ENCODE measurements around the gene R3HDM4. TPM values are rescaled to one million over a fixed set of nuclear protein-coding genes. Genes with fewer than 3 reads are reported as not detected.
A peak's percentile ranks its signal among the peaks of the same experiment; 100 is the strongest.
"Not testable (repeated sequence)": the region's sequence is repeated elsewhere in the genome, so short reads cannot be mapped to it uniquely, and the experiment has no call there.

R3HDM4 gene
- total RNA-seq (10 to 100 TPM; 60.7 to 65.2 TPM), polyA plus RNA-seq (197 TPM)

GRCh38 chr19:913080-913748, at the start of gene R3HDM4:
R3HDM4 (minus strand) TSS chr19:913219; CDS start chr19:913157, 62 bp downstream.
- Mint-ChIP-seq H3K36me3 (peaks cover 4 to 12% (median 7%) of the 10 kb centered on the region in 3 donors), H3K27me3 (peaks cover 2 to 9% of the 10 kb centered on the region in 2 donors), H3K4me3 (peak within 1 kb of the TSS; percentile 80 to 93 (median 86)), H3K27ac (peak within 1 kb of the TSS; percentile 85 to 98 (median 90)), H3K9me3 (peaks cover 0 to 3% (median 0%) of the 10 kb centered on the region in 5 donors), H3K4me1 (peaks cover 23 to 39% (median 25%) of the 10 kb centered on the region in 3 donors)
- Histone ChIP-seq H3K4me1 (ENCODE audit: insufficient read depth, low read length) (peaks cover 32% of the 10 kb centered on the region), H3K36me3 (ENCODE audit: insufficient read depth, low read length) (no peaks in the 10 kb centered on the region), H3K27ac (ENCODE audit: low read depth, low read length) (peak within 1 kb of the TSS; percentile 89), H3K4me3 (ENCODE audit: low read length) (peak within 1 kb of the TSS; percentile 82), H3K27me3 (ENCODE audit: insufficient read depth, low read length, poor library complexity, severe bottlenecking) (peaks cover 4% of the 10 kb centered on the region), H3K9me3 (ENCODE audit: low read length) (no peaks in the 10 kb centered on the region)
- ChIA-PET CTCF (interaction anchor here (1.4 kb wide), 1 partner anchor 50 kb away, joined by 6 read pairs; no protein-coding TSS in a partner anchor), POLR2A (no interaction called here)
- peak; percentile 81 to 90 (median 83) for DNase-seq

DNA sequence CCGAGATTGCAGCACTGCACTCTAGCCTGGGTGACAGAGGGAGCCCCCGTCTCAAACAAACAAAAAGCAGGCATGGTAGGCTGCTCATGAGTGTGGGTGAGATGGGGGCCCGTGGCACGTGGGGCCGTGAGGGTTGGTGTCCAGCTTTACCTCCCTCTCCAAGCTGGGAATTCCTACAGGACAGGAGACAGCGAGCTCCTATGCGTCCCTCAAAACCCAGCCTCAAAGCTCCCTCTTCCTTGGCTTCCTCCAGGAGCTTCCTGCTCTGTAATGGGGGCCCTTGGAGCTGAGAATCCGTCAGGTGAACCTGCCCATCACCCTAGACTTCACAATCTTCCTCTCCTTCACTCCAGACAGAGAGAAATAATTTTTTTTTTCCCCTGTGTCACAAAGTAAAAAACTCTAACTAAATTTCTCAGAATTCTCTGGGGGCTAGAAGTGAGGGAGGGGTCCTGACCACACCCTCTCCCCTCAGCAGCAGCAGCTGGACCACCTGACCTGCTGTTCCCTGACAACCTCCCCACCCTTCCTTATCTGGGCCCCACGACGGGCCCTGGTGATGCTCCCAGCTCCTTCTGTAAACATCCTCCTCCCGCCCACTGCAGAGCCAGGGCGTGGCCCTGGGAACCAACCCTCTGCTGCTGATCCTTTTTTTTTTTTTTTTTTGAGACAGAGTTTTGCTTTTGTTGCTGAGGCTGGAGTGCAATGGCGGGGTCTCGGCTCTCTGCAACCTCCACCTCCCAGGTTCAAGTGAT, 49.0 kb upstream of the R3HDM4 start:
- Histone ChIP-seq H3K27me3 (ENCODE audit: insufficient read depth, low read length, poor library complexity, severe bottlenecking) (no peaks in the 10 kb centered on the region), H3K9me3 (ENCODE audit: low read length) (no peaks in the 10 kb centered on the region), H3K4me3 (ENCODE audit: low read length) (no peak overlapping the region), H3K27ac (ENCODE audit: low read depth, low read length) (peak overlapping the region; percentile 16), H3K36me3 (ENCODE audit: insufficient read depth, low read length) (peaks cover 3% of the 10 kb centered on the region), H3K4me1 (ENCODE audit: insufficient read depth, low read length) (no peaks in the 10 kb centered on the region)
- Mint-ChIP-seq H3K4me1 (no peaks in the 10 kb centered on the region), H3K9me3 (no peaks in the 10 kb centered on the region), H3K27me3 (no peaks in the 10 kb centered on the region), H3K36me3 (peaks cover 0 to 15% (median 4%) of the 10 kb centered on the region in 3 donors), H3K27ac (no peak overlapping the region), H3K4me3 (no peak overlapping the region)
- CTCF ChIA-PET: interaction anchor here (1.7 kb wide), 1 partner anchor 98 kb away, joined by 4 read pairs; no protein-coding TSS in a partner anchor
- POLR2A ChIA-PET: interaction anchor here (0.5 to 0.7 kb wide), 2 partner anchors 16 to 48 kb away, joined by 3 read pairs; no protein-coding TSS in a partner anchor
- DNase-seq: no peak

DNA sequence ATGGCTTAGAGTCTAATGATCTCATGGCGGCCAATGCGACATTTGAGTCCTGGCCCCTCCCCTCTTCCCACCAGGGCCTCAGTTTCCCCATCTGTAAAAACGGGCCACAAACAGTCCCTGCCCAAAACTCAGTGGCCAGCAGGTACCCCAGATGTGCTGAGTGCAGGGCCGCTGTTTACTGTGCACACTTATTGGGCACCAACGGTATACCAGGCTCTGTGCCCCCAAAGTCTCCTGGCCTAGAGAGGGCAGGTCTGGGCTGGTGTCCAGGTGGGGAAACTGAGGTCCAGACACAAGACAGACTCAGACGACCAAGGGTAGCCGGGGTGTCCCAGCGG, 47.6 kb upstream of the R3HDM4 start:
- H3K9me3 Mint-ChIP-seq: no peaks in the 10 kb centered on the region
- Histone ChIP-seq H3K9me3 (ENCODE audit: low read length) (no peaks in the 10 kb centered on the region), H3K36me3 (ENCODE audit: insufficient read depth, low read length) (peaks cover 3% of the 10 kb centered on the region), H3K27me3 (ENCODE audit: insufficient read depth, low read length, poor library complexity, severe bottlenecking) (no peaks in the 10 kb centered on the region), H3K4me1 (ENCODE audit: insufficient read depth, low read length) (no peaks in the 10 kb centered on the region), H3K4me3 (ENCODE audit: low read length) (no peak overlapping the region), H3K27ac (ENCODE audit: low read depth, low read length) (peak overlapping the region; percentile 24)
- ChIA-PET POLR2A (no interaction called here), CTCF (interaction anchor here (1.7 kb wide), 1 partner anchor 97 kb away, joined by 4 read pairs; no protein-coding TSS in a partner anchor)
- no peaks in the 10 kb centered on the region for H3K4me1 Mint-ChIP-seq
- peaks cover 0 to 9% (median 4%) of the 10 kb centered on the region in 3 donors for H3K36me3 Mint-ChIP-seq
- H3K27me3 Mint-ChIP-seq: no peaks in the 10 kb centered on the region
- H3K4me3 Mint-ChIP-seq: no peak overlapping the region
- no peak overlapping the region for H3K27ac Mint-ChIP-seq
- DNase-seq: no peak

- ChIA-PET POLR2A (no interaction called here), CTCF (no interaction called here)
- peak overlapping the region; percentile 24 for H3K27ac ChIP-seq (ENCODE audit: low read depth, low read length)
- H3K27me3 ChIP-seq (ENCODE audit: insufficient read depth, low read length, poor library complexity, severe bottlenecking): no peaks in the 10 kb centered on the region
- H3K36me3 Mint-ChIP-seq: peaks cover 0 to 5% (median under 1%) of the 10 kb centered on the region in 3 donors
- no peak overlapping the region for H3K4me3 Mint-ChIP-seq
- H3K27me3 Mint-ChIP-seq: no peaks in the 10 kb centered on the region
- H3K9me3 ChIP-seq (ENCODE audit: low read length): no peaks in the 10 kb centered on the region
- H3K9me3 Mint-ChIP-seq: no peaks in the 10 kb centered on the region
- no peak overlapping the region for H3K27ac Mint-ChIP-seq
- H3K4me1 Mint-ChIP-seq: no peaks in the 10 kb centered on the region
- H3K4me1 ChIP-seq (ENCODE audit: insufficient read depth, low read length): no peaks in the 10 kb centered on the region
- H3K36me3 ChIP-seq (ENCODE audit: insufficient read depth, low read length): no peaks in the 10 kb centered on the region
- DNase-seq: no peak
- H3K4me3 ChIP-seq (ENCODE audit: low read length): no peak overlapping the region
These were observed 47.0 kb upstream of the R3HDM4 start for GRCh38 chr19:960020-960419.

- Histone ChIP-seq H3K4me3 (ENCODE audit: low read length) (no peak overlapping the region), H3K27ac (ENCODE audit: low read depth, low read length) (no peak overlapping the region), H3K27me3 (ENCODE audit: insufficient read depth, low read length, poor library complexity, severe bottlenecking) (no peaks in the 10 kb centered on the region), H3K4me1 (ENCODE audit: insufficient read depth, low read length) (no peaks in the 10 kb centered on the region), H3K9me3 (ENCODE audit: low read length) (no peaks in the 10 kb centered on the region), H3K36me3 (ENCODE audit: insufficient read depth, low read length) (no peaks in the 10 kb centered on the region)
- H3K4me3 Mint-ChIP-seq: no peak overlapping the region
- H3K36me3 Mint-ChIP-seq: peaks cover 0 to 2% (median 0%) of the 10 kb centered on the region in 3 donors
- peaks cover 0 to 3% (median 0%) of the 10 kb centered on the region in 3 donors for H3K4me1 Mint-ChIP-seq
- H3K27ac Mint-ChIP-seq: no peak overlapping the region
- no peaks in the 10 kb centered on the region for H3K9me3 Mint-ChIP-seq
- no peak for DNase-seq
- no peaks in the 10 kb centered on the region for H3K27me3 Mint-ChIP-seq
- ChIA-PET POLR2A (interaction anchor here (0.6 kb wide), 1 partner anchor 184 kb away, joined by 4 read pairs; no protein-coding TSS in a partner anchor), CTCF (no interaction called here)
These were observed 46.2 kb upstream of the R3HDM4 start for GRCh38 chr19:958967-959855.

DNA sequence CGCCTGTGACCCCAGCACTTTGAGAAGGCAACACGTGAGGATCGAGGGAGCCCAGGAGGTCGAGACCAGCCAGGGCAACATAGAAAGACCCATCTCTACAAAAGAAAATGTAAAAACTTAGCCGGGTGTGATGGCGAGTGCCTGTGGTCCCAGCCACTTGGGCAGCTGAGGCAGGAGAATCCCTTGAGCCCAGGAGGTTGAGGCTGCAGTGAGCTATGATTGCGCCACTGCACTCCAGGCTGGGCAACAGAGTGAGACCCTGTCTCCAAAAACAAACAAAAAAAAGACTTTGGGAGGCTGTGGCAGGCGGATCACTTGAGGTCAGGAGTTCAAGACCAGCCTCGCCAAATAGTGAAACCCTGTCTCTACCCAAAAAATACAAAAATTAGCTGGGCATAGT, 44.6 kb upstream of the R3HDM4 start:
- H3K4me3 ChIP-seq (ENCODE audit: low read length); H3K27ac Mint-ChIP-seq; DNase-seq; H3K9me3 ChIP-seq (ENCODE audit: low read length); H3K27me3 Mint-ChIP-seq; H3K4me3 Mint-ChIP-seq; H3K9me3 Mint-ChIP-seq; POLR2A ChIA-PET; H3K27ac ChIP-seq (ENCODE audit: low read depth, low read length); H3K36me3 ChIP-seq (ENCODE audit: insufficient read depth, low read length); H3K36me3 Mint-ChIP-seq; CTCF ChIA-PET; H3K27me3 ChIP-seq (ENCODE audit: insufficient read depth, low read length, poor library complexity, severe bottlenecking): not testable (repeated sequence)
- peaks cover 14% of the 10 kb centered on the region for H3K4me1 ChIP-seq (ENCODE audit: insufficient read depth, low read length)
- peaks cover 0 to 15% (median 1%) of the 10 kb centered on the region in 3 donors for H3K4me1 Mint-ChIP-seq

GRCh38 chr19:956766-957440, 43.9 kb upstream of the R3HDM4 start:
- POLR2A ChIA-PET: no interaction called here
- no peak overlapping the region for H3K4me3 ChIP-seq (ENCODE audit: low read length)
- Mint-ChIP-seq H3K4me3 (no peak overlapping the region), H3K27ac (no peak overlapping the region), H3K9me3 (no peaks in the 10 kb centered on the region), H3K4me1 (peaks cover 0 to 18% (median 2%) of the 10 kb centered on the region in 3 donors), H3K27me3 (no peaks in the 10 kb centered on the region), H3K36me3 (peaks cover 0 to 2% (median 0%) of the 10 kb centered on the region in 3 donors)
- H3K27me3 ChIP-seq (ENCODE audit: insufficient read depth, low read length, poor library complexity, severe bottlenecking): no peaks in the 10 kb centered on the region
- CTCF ChIA-PET: interaction anchor here (0.7 kb wide), 1 partner anchor 27 kb away, joined by 3 read pairs; the partner anchor contains the start of gene WDR18
- no peak for DNase-seq
- peaks cover 19% of the 10 kb centered on the region for H3K4me1 ChIP-seq (ENCODE audit: insufficient read depth, low read length)
- H3K27ac ChIP-seq (ENCODE audit: low read depth, low read length): no peak overlapping the region
- no peaks in the 10 kb centered on the region for H3K36me3 ChIP-seq (ENCODE audit: insufficient read depth, low read length)
- H3K9me3 ChIP-seq (ENCODE audit: low read length): no peaks in the 10 kb centered on the region
